Stomach (tissue), 4 donors: ENCODE data around the gene RPS15.

Source experiments
- CTCF ChIP-seq, 7 experiments: fragments of 450-650 bp in 4 of 7; fragments of 200-600 bp in 3 of 7; sonication (generic) in 3 of 7; IDR thresholded peaks; one replicate each; pipeline ENCODE4 v1.5.1; 2016 to 2019; ENCODE audit warnings: antibody characterized with exemption in 7 of 7, control low read depth in 2 of 7, mild to moderate bottlenecking in 1 of 7
- EP300 ChIP-seq: sonication (generic); formaldehyde crosslinking; IDR thresholded peaks from one replicate; pipeline ENCODE4 v1.6.1; 2017; ENCODE audit warnings: antibody characterized with exemption

- TF ChIP-seq CTCF (IDR thresholded peaks at IDR 0.05) (no peak), EP300 (no peak)
These were observed 19.0 kb downstream of the RPS15 start for GRCh38 chr19:1457031-1457739.
